SK-N-MC (cell line): ENCODE measurements around the gene B3GALT5.

Source experiments
- DNase-seq: peaks from one replicate; pipeline ENCODE4 v3.0.0-alpha.2; 2011; ENCODE audit warnings: low read depth, low spot score
- H3K27ac ChIP-seq: fragments of 200-600 bp; sonication (generic); 2 replicates; pipeline ENCODE4 v1.5.1; 2016; ENCODE audit warnings: mixed run types
- H3K36me3 ChIP-seq: fragments of 200-600 bp; sonication (generic); 2 replicates; pipeline ENCODE4 v1.6.1; 2017; ENCODE audit warnings: antibody characterized with exemption, low read length, mixed read lengths; ENCODE audit not compliant: insufficient read depth
- H3K4me3 ChIP-seq: fragments of 200-600 bp; sonication (generic); 2 replicates; pipeline ENCODE4 v1.5.1; 2016
- H3K9ac ChIP-seq: fragments of 200-600 bp; sonication (generic); 2 replicates; pipeline ENCODE4 v1.8.0; 2017; ENCODE audit warnings: mixed run types, mixed read lengths; ENCODE audit not compliant: insufficient read length
- H3K9me3 ChIP-seq: fragments of 200-600 bp; sonication (generic); 2 replicates; pipeline ENCODE4 v1.6.1; 2017; ENCODE audit warnings: low read depth, mild to moderate bottlenecking, antibody characterized with exemption, low read length, moderate library complexity, mixed read lengths
- EZH2 ChIP-seq: fragments of 200-600 bp; sonication (generic); IDR thresholded peaks from one replicate; pipeline ENCODE4 v1.6.1; 2017; ENCODE audit warnings: antibody characterized with exemption
- FOXP2 ChIP-seq: optimal IDR thresholded peaks from 2 replicates; pipeline ENCODE3; 2011; ENCODE audit warnings: mild to moderate bottlenecking, moderate library complexity; ENCODE audit not compliant: insufficient read depth; ENCODE audit errors: extremely low read length, control extremely low read depth
- POLR2AphosphoS5 ChIP-seq: IDR thresholded peaks from 2 replicates; pipeline ENCODE4 v1.6.1; 2012; ENCODE audit warnings: mild to moderate bottlenecking, low read depth, low read length, borderline replicate concordance

The B3GALT5 gene

DNA sequence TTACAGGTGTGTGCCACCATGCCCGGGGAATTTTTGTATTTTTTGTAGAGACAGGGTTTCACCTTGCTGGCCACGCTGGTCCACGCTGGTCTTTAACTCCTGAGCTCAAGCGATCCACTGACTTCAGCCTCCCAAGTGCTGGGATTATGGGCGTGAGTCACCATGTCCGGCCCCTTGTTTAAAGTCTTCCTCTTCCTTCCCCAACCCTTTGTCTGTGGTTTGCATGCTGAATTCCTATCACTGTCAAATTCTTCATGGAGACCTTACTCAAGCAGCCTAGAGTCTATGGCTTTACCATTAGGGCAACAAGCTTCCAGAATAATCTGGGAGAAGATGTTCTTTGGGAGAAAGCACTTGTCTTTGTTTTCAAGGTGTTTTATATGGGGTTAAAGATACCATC, 34.7 kb downstream of the B3GALT5 start:
- DNase-seq: no peak
- Histone ChIP-seq H3K9me3 (no peaks in the 10 kb centered on the region), H3K4me3 (no peak overlapping the region), H3K36me3 (no peaks in the 10 kb centered on the region), H3K9ac (no peak overlapping the region), H3K27ac (no peak overlapping the region)
- TF ChIP-seq EZH2 (no peak), POLR2AphosphoS5 (no peak), FOXP2 (no peak)

DNA sequence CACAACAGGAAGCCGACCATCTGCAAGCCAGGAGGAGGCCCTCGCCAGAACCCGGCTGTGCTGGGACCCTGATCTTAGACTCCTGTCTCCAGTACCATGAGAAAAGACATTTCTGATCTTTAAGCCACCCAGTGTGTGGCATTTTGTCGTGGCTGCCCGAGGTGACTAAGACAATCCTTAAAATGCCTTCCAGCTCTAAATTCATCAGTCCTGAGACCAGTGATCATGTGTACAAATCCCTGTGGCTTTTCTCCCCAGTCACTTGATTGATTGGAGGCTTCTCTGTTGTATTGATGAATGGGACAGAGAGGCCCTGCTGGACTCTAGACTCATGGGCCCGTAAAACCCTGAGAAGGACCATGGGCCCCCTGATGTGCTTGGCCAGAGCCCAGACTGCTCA, 36.1 kb downstream of the B3GALT5 start:
- H3K27ac ChIP-seq: no peak overlapping the region
- H3K4me3 ChIP-seq: no peak overlapping the region
- no peak for DNase-seq
- TF ChIP-seq POLR2AphosphoS5 (no peak), EZH2 (no peak), FOXP2 (no peak)
- no peaks in the 10 kb centered on the region for H3K36me3 ChIP-seq
- no peaks in the 10 kb centered on the region for H3K9me3 ChIP-seq
- H3K9ac ChIP-seq: no peak overlapping the region

DNA sequence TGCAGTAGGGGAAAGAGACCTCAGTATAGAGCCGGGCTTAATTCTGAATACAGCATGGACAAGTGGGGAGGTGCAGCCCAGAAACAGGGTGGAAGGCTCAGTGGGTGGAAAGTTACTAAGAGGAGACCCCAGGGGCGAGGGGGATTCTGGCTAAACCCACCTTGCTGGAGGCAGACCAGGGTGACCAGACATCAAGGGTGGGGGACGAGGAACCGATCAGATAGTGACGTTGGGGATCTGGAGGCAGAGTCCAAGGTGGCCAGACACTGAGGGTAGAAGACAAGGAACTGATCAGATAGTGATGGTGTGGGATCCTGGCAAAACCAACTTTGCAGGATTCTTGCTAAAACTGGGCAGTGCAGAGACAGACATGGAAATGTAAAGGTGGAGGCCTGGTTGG, 36.8 kb downstream of the B3GALT5 start:
- H3K9ac ChIP-seq: no peak overlapping the region
- TF ChIP-seq EZH2 (no peak), POLR2AphosphoS5 (no peak), FOXP2 (no peak)
- no peak for DNase-seq
- no peak overlapping the region for H3K27ac ChIP-seq
- H3K4me3 ChIP-seq: no peak overlapping the region
- no peaks in the 10 kb centered on the region for H3K36me3 ChIP-seq
- no peaks in the 10 kb centered on the region for H3K9me3 ChIP-seq

DNA sequence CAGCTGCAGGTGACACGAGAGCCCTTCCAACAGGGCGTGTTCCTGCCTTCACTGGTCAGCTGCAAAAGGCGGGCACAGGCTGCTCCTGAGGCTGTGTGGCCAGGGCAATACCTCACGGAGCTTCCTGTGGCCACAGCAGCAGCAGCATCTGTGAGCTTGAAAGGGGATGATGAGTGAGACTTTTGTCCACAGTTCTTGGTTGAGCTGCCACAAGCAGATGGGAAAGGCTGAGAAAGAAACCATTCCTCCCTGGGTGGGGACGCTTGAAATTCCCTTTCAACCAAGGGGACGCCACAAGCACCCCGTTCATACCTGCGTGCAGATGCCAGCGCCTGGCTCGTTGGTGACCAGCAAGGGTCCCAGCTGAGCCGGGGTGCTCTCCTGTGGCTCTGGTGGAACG, 37.6 kb downstream of the B3GALT5 start:
- H3K9me3 ChIP-seq: no peaks in the 10 kb centered on the region
- DNase-seq: no peak
- no peak for TF ChIP-seq POLR2AphosphoS5
- no peak overlapping the region for H3K27ac ChIP-seq
- no peaks in the 10 kb centered on the region for H3K36me3 ChIP-seq
- no peak overlapping the region for H3K4me3 ChIP-seq
- no peak overlapping the region for H3K9ac ChIP-seq

DNA sequence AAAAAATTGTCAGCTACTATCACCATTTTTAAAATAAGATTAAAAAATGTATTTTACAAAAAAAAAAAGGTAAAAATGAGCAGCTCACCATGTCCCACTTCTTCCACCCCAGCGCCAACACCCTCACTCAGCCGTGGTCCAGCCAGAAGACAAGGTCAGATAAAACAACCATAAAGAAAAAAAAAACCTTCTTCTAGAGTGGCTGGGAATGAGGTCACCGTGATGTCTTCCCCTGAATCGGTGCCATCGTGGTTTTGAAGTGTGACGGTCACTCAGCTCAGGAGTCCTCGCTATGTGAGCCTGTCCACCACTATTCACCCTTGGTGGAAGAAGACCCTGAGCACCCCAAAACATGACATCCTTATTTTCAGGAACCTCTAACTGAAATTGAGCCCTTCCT, 38.1 kb downstream of the B3GALT5 start:
- Histone ChIP-seq H3K27ac (no peak overlapping the region), H3K9ac (no peak overlapping the region), H3K4me3 (no peak overlapping the region), H3K9me3 (no peaks in the 10 kb centered on the region), H3K36me3 (no peaks in the 10 kb centered on the region)
- TF ChIP-seq EZH2 (no peak), FOXP2 (no peak), POLR2AphosphoS5 (no peak)
- no peak for DNase-seq

DNA sequence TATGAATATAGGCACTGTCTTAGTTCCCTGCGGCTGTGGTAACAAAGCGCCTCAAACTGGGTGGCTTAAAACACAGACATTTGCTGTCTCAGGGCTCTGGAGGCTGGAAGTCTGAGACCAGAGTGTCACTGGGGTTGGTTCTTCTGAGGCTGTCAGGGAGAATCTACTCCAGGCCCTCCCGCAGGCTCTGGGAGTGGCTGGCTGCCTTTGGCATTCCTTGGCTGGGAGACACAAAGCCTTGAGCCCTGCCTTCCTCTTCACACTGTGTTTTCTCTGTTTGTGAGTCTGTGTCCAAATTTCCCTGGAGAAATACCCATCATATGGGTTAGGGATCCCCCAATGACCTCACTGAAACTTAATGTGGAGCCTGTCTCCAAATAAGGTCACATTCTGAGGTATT, 38.5 kb downstream of the B3GALT5 start:
- Histone ChIP-seq H3K4me3 (no peak overlapping the region), H3K9ac (no peak overlapping the region), H3K27ac (no peak overlapping the region), H3K36me3 (no peaks in the 10 kb centered on the region), H3K9me3 (no peaks in the 10 kb centered on the region)
- DNase-seq: no peak
- no peak for TF ChIP-seq FOXP2
- TF ChIP-seq POLR2AphosphoS5: no peak
- TF ChIP-seq EZH2: no peak

DNA sequence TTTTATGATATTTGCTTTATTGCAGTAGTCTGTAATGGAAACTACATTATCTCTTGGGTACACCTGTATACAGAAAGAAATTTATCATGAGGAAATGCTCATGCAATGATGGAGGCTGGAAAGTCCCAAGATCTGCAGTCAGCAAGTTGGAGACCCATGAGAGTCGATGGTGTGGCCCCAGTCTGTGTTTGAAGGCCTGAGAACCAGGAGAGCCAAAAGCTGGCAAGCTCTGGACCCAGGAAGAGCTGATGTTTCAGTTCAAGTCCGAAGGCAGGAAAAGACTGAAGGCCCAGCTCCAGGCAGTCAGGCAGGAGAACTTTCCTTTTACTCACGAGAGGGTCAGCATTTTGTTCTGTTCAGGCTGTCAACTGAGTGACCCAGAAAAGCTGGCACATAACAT, 42.2 kb downstream of the B3GALT5 start:
- Histone ChIP-seq H3K27ac (no peak overlapping the region), H3K4me3 (no peak overlapping the region), H3K9me3 (no peaks in the 10 kb centered on the region), H3K9ac (no peak overlapping the region), H3K36me3 (no peaks in the 10 kb centered on the region)
- no peak for DNase-seq
- TF ChIP-seq EZH2 (no peak), POLR2AphosphoS5 (no peak), FOXP2 (no peak)

DNA sequence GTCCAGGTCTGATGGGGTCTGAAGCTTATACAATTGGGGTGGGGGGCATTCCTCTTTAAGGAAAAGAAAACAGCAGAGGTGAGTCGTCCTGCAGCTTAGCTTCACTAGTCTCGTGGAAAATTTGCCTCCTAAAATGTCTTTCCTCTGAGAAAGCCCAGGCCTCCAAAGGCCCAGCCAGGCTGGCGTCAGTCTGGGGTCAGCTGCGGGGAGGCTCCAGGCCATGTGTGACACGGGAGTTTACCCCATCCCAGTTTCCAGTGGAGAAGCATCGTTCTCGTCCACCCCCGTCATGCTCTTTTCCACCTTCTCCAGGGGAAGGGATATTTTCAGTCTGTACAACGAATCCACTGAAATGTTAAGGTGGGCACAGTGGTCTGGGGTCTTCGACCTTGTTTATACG, 42.8 kb downstream of the B3GALT5 start:
- TF ChIP-seq EZH2 (no peak), POLR2AphosphoS5 (no peak), FOXP2 (no peak)
- DNase-seq: no peak
- no peak overlapping the region for H3K4me3 ChIP-seq
- no peaks in the 10 kb centered on the region for H3K36me3 ChIP-seq
- H3K9me3 ChIP-seq: no peaks in the 10 kb centered on the region
- H3K9ac ChIP-seq: no peak overlapping the region
- H3K27ac ChIP-seq: no peak overlapping the region

DNA sequence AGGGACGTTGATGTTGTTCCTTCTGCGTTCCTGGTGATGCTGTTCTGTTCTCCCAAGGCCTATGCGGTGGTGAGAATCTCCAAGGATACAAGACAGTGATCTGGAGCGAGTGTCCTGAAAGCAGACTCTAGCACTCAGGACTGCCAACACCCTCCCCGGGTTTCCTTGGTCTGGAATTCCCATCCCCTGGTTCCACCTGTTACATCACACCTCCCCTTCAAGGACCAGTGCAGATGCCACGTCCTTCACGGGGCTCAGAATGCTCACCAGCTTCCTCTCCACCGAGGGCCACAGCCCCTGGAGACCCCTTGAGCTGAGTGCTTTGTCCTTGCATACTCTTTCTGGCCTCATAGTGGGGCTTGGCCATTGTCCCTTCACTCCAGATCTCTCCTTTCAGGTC, 43.5 kb downstream of the B3GALT5 start:
- H3K9me3 ChIP-seq: no peaks in the 10 kb centered on the region
- no peak for DNase-seq
- no peak overlapping the region for H3K9ac ChIP-seq
- TF ChIP-seq FOXP2 (no peak), POLR2AphosphoS5 (no peak), EZH2 (no peak)
- no peaks in the 10 kb centered on the region for H3K36me3 ChIP-seq
- no peak overlapping the region for H3K4me3 ChIP-seq
- H3K27ac ChIP-seq: no peak overlapping the region
